Measurements from ENCODE around the gene CASKIN1.
A peak's percentile ranks its signal among the peaks of the same experiment; 100 is the strongest.
"Not testable (repeated sequence)": the region's sequence is repeated elsewhere in the genome, so short reads cannot be mapped to it uniquely, and the experiment has no call there.

Gene CASKIN1, protein sequence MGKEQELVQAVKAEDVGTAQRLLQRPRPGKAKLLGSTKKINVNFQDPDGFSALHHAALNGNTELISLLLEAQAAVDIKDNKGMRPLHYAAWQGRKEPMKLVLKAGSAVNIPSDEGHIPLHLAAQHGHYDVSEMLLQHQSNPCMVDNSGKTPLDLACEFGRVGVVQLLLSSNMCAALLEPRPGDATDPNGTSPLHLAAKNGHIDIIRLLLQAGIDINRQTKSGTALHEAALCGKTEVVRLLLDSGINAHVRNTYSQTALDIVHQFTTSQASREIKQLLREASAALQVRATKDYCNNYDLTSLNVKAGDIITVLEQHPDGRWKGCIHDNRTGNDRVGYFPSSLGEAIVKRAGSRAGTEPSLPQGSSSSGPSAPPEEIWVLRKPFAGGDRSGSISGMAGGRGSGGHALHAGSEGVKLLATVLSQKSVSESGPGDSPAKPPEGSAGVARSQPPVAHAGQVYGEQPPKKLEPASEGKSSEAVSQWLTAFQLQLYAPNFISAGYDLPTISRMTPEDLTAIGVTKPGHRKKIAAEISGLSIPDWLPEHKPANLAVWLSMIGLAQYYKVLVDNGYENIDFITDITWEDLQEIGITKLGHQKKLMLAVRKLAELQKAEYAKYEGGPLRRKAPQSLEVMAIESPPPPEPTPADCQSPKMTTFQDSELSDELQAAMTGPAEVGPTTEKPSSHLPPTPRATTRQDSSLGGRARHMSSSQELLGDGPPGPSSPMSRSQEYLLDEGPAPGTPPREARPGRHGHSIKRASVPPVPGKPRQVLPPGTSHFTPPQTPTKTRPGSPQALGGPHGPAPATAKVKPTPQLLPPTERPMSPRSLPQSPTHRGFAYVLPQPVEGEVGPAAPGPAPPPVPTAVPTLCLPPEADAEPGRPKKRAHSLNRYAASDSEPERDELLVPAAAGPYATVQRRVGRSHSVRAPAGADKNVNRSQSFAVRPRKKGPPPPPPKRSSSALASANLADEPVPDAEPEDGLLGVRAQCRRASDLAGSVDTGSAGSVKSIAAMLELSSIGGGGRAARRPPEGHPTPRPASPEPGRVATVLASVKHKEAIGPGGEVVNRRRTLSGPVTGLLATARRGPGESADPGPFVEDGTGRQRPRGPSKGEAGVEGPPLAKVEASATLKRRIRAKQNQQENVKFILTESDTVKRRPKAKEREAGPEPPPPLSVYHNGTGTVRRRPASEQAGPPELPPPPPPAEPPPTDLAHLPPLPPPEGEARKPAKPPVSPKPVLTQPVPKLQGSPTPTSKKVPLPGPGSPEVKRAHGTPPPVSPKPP (N-terminal part only)

DNA sequence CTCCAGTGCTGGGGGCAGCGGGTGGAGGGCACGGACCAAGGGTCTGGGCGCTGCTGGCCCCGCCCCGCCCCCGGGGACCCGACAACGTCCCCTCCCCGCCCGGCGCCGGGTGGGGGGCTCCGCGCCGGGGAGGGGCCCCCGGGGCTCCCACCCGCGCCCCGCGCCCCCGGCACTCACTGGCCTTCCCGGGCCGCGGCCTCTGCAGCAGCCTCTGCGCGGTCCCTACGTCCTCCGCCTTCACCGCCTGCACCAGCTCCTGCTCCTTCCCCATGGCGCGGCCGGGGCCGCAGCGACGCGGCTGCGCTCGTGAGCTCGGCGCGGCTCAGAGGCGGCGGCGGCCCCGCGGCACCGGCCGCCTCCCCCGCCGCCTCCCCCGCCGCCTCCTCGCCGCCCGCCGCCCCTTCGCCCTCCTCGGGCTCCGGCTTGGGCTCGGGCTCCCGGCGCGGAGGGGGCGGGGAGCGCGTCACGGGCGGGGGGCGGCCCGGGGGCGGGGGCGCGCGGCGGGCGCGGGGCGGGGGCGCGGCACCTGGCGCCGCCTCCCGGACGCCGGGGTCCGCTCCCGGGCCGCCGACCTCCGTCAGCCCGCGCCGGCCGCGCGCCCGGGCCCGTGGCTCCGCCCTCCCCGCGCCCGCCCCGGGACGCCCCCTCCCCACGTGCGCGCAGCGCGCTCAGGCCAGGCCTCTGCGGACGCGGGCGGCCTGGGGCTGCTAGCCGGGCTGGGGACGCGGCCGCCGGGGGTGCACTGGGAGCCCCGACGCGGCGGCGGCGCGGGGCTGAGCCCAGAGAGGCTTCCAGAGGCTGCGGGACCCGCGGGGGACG lies at the start of gene CASKIN1:
Gene CASKIN1, minus strand, starts transcription at position 444 of the 819 bp plus-strand sequence. Its CDS starts 173 bp downstream, at position 271.
- H3K36me3 ChIP-seq (ENCODE audit: control insufficient read depth in 5 of 5, insufficient read depth in 5 of 5, low read length in 5 of 5) = no peaks in the 10 kb centered on the region
- H3K27me3 ChIP-seq (ENCODE audit: control insufficient read depth in 5 of 5, insufficient read depth in 4 of 5, low read length in 5 of 5) = peaks cover 29 to 46% (median 38%) of the 10 kb centered on the region in 5 donors
- peaks cover 0 to 10% (median 6%) of the 10 kb centered on the region in 5 donors for H3K4me1 ChIP-seq (ENCODE audit: control insufficient read depth in 5 of 5, insufficient read depth in 5 of 5, low read length in 5 of 5)
- no peaks in the 10 kb centered on the region for H3K9me3 ChIP-seq (ENCODE audit: control insufficient read depth in 5 of 5, low read length in 5 of 5)
- no peak within 1 kb of the TSS for H3K9ac ChIP-seq (ENCODE audit: low read length in 5 of 5)
- H3K4me3 ChIP-seq (ENCODE audit: low read depth in 1 of 5, low read length in 5 of 5) = peak within 1 kb of the TSS in 2 of 5 donors; percentile 26 to 31
- no peak within 1 kb of the TSS for H3K27ac ChIP-seq (ENCODE audit: low read depth, low read length)

DNA sequence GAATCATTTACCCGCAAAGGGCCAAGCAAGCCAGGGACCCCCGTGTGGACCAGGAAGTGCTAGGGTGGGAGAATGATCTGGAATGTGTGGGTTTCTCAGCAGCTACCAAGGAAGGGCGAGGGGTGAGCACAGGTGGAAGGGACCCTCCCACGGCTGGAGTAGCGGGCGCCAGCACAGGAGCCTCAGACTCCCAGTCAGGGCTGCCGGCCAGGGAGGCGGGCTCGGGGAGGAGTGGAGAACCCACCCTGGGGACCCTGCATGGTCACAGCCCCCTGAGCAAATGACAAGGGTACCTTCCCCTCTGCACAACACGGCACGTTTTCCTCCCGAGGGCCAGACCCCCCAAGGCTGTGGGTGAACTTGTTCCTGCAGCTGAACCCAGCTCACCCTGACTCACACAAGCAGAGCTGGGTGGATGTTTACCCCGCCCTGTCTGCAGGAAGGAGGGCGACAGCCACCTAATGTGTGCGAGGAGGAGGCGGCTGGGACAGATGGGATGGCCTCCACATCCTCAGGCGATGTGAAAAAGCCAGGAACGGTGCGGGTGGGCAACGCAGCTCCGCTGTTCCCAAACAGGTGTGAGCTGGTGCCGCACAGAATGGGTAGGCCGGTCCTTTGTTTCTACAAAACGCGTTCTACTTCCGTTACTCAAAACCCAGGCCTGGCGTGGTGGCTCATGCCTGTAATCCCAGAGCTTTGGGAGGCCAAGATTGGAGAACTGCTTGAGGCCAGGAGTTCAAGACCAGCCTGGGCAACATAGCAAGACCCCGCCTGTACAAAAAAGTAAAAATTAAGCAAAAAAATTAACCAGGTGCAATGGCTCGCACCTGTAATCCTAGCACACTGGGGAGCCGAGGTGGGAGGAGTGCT lies 48.8 kb upstream of the CASKIN1 start:
- Histone ChIP-seq H3K27ac (ENCODE audit: low read depth, low read length) (no peak overlapping the region), H3K9ac (ENCODE audit: low read length in 5 of 5) (no peak overlapping the region), H3K27me3 (ENCODE audit: control insufficient read depth in 5 of 5, insufficient read depth in 4 of 5, low read length in 5 of 5) (no peaks in the 10 kb centered on the region), H3K4me3 (ENCODE audit: low read depth in 1 of 5, low read length in 5 of 5) (no peak overlapping the region), H3K9me3 (ENCODE audit: control insufficient read depth in 5 of 5, low read length in 5 of 5) (no peaks in the 10 kb centered on the region), H3K36me3 (ENCODE audit: control insufficient read depth in 5 of 5, insufficient read depth in 5 of 5, low read length in 5 of 5) (peaks cover 0 to 52% (median 44%) of the 10 kb centered on the region in 5 donors), H3K4me1 (ENCODE audit: control insufficient read depth in 5 of 5, insufficient read depth in 5 of 5, low read length in 5 of 5) (peaks cover 0 to 7% (median 3%) of the 10 kb centered on the region in 5 donors)

DNA sequence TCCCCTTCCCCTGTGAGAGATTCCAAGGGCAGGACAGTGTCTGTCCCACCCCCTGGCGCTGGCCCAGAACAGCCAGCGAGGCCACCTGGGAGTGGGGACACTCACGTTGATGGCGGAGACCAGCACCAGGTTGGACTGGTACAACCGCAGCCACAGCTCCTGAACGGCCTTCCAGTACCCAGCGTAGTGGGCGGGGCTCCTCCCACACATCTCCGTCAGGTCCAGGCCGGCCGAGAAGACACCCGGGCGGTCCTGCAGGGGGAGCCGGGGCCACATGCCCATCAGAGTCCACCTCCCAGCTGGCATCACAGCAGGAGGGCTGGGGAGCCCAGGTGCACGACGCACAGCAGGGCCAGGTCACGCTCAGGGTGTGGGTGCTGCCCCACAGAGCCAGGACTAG lies 47.9 kb upstream of the CASKIN1 start:
- Histone ChIP-seq H3K27me3 (ENCODE audit: control insufficient read depth in 5 of 5, insufficient read depth in 4 of 5, low read length in 5 of 5) (no peaks in the 10 kb centered on the region), H3K36me3 (ENCODE audit: control insufficient read depth in 5 of 5, insufficient read depth in 5 of 5, low read length in 5 of 5) (peaks cover 0 to 59% (median 50%) of the 10 kb centered on the region in 5 donors), H3K9me3 (ENCODE audit: control insufficient read depth in 5 of 5, low read length in 5 of 5) (no peaks in the 10 kb centered on the region), H3K27ac (ENCODE audit: low read depth, low read length) (no peak overlapping the region), H3K4me1 (ENCODE audit: control insufficient read depth in 5 of 5, insufficient read depth in 5 of 5, low read length in 5 of 5) (peaks cover 0 to 4% (median 0%) of the 10 kb centered on the region in 5 donors), H3K9ac (ENCODE audit: low read length in 5 of 5) (no peak overlapping the region), H3K4me3 (ENCODE audit: low read depth in 1 of 5, low read length in 5 of 5) (no peak overlapping the region)

DNA sequence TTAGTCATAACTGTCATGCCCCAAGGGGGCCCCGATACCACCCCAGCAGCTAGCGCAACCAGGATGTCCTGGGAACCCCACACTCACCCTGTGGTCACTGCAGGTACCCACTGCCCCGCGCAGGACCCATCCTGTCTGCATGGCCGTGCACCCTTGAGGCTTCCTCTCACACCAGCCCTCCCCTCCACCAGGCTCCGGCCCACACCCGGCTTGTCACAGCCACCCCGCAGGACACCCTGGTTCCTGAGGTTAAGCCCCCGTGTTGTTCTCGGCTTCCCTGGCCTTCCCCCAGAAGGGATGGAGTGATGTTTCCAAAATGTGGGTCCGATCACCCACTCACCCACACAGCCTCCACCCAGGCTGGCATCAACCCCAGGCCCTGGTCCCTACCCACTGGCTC lies 47.4 kb upstream of the CASKIN1 start:
- Histone ChIP-seq H3K9ac (ENCODE audit: low read length in 5 of 5) (no peak overlapping the region), H3K36me3 (ENCODE audit: control insufficient read depth in 5 of 5, insufficient read depth in 5 of 5, low read length in 5 of 5) (peaks cover 0 to 60% (median 50%) of the 10 kb centered on the region in 5 donors), H3K27ac (ENCODE audit: low read depth, low read length) (no peak overlapping the region)

DNA sequence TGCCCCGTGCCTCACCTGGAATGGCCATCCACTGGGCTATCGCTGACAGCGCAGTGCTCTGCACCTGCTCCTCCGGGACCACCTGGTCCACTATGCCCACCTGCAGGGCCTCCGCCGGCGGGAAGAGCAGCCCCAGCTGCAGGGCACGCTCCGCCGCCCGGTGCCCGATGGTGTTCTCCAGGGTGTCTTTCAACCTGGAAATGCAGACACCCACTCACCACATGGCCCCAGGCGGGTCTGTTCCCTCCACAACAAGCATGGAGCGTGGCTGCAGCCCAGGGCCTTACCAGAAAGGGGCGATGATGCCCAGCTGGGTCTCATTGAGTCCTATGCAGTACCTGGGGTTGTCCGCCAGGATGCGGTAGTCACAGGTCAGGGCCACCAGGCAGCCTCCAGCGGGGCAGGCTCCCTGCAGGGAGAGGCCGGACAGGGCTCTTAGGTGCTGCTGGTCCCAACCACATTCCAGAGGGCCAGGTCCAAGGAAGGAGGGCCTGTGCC lies 46.7 kb upstream of the CASKIN1 start:
- Histone ChIP-seq H3K9me3 (ENCODE audit: control insufficient read depth in 5 of 5, low read length in 5 of 5) (no peaks in the 10 kb centered on the region), H3K4me1 (ENCODE audit: control insufficient read depth in 5 of 5, insufficient read depth in 5 of 5, low read length in 5 of 5) (peaks cover 0 to 3% (median 0%) of the 10 kb centered on the region in 5 donors), H3K9ac (ENCODE audit: low read length in 5 of 5) (no peak overlapping the region), H3K27me3 (ENCODE audit: control insufficient read depth in 5 of 5, insufficient read depth in 4 of 5, low read length in 5 of 5) (no peaks in the 10 kb centered on the region), H3K36me3 (ENCODE audit: control insufficient read depth in 5 of 5, insufficient read depth in 5 of 5, low read length in 5 of 5) (peaks cover 0 to 57% (median 50%) of the 10 kb centered on the region in 5 donors), H3K4me3 (ENCODE audit: low read depth in 1 of 5, low read length in 5 of 5) (no peak overlapping the region), H3K27ac (ENCODE audit: low read depth, low read length) (no peak overlapping the region)

More for the DNA sequence above, 47.4 kb upstream of the CASKIN1 start:
- H3K9me3 ChIP-seq (ENCODE audit: control insufficient read depth in 5 of 5, low read length in 5 of 5) = no peaks in the 10 kb centered on the region
- peaks cover 0 to 4% (median 2%) of the 10 kb centered on the region in 5 donors for H3K4me1 ChIP-seq (ENCODE audit: control insufficient read depth in 5 of 5, insufficient read depth in 5 of 5, low read length in 5 of 5)
- H3K27me3 ChIP-seq (ENCODE audit: control insufficient read depth in 5 of 5, insufficient read depth in 4 of 5, low read length in 5 of 5) = no peaks in the 10 kb centered on the region
- no peak overlapping the region for H3K4me3 ChIP-seq (ENCODE audit: low read depth in 1 of 5, low read length in 5 of 5)

DNA sequence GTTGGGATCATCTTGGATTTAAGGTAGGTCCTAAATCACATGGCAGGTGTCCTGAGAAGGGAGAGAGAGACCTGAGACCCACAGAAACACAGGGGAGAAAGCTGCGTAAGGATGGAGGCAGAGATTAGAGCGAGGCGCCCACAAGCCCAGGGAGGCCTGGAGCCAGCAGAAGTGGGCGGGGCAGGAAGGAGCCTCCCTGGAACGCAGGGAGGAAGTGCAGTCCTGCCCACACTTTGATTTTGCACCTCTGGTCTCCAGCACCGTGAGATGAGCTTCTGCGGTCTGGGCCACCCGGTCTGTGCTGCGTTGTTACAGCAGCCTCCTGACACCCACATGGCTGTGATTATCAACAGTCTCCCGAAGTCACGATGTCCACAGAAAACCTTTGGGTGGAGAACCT lies 46.2 kb upstream of the CASKIN1 start:
- no peak overlapping the region for H3K27ac ChIP-seq (ENCODE audit: low read depth, low read length)
- H3K4me3 ChIP-seq (ENCODE audit: low read depth in 1 of 5, low read length in 5 of 5) = no peak overlapping the region
- no peaks in the 10 kb centered on the region for H3K27me3 ChIP-seq (ENCODE audit: control insufficient read depth in 5 of 5, insufficient read depth in 4 of 5, low read length in 5 of 5)
- peaks cover 0 to 6% (median 2%) of the 10 kb centered on the region in 5 donors for H3K4me1 ChIP-seq (ENCODE audit: control insufficient read depth in 5 of 5, insufficient read depth in 5 of 5, low read length in 5 of 5)
- H3K36me3 ChIP-seq (ENCODE audit: control insufficient read depth in 5 of 5, insufficient read depth in 5 of 5, low read length in 5 of 5) = peaks cover 0 to 57% (median 50%) of the 10 kb centered on the region in 5 donors
- no peak overlapping the region for H3K9ac ChIP-seq (ENCODE audit: low read length in 5 of 5)
- H3K9me3 ChIP-seq (ENCODE audit: control insufficient read depth in 5 of 5, low read length in 5 of 5) = no peaks in the 10 kb centered on the region

DNA sequence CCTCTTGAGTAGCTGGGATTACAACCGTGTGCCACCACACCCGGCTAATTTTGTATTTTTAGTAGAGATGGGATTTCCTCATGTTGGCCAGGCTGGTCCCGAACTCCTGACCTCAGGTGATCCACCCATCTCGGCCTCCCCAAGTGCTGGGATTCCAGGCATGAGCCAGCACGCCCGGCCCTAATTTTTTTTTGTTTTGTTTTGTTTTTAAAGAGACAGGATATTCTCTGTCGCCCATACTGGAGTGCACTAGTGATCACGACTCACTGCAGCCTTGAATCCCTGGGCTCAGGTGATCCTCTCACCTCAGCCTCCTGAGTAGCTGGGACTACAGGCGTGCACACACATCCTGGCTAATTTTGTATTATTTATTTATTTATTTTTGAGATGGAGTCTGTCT lies 43.9 kb upstream of the CASKIN1 start:
- H3K4me1 ChIP-seq (ENCODE audit: control insufficient read depth in 5 of 5, insufficient read depth in 5 of 5, low read length in 5 of 5) = peaks cover 0 to 23% (median 17%) of the 10 kb centered on the region in 5 donors
- peaks cover 0 to 48% (median 43%) of the 10 kb centered on the region in 5 donors for H3K36me3 ChIP-seq (ENCODE audit: control insufficient read depth in 5 of 5, insufficient read depth in 5 of 5, low read length in 5 of 5)
- H3K4me3 ChIP-seq (ENCODE audit: low read depth in 1 of 5, low read length in 5 of 5); H3K9me3 ChIP-seq (ENCODE audit: control insufficient read depth in 5 of 5, low read length in 5 of 5); H3K27ac ChIP-seq (ENCODE audit: low read depth, low read length); H3K9ac ChIP-seq (ENCODE audit: low read length in 5 of 5): not testable (repeated sequence)
- H3K27me3 ChIP-seq (ENCODE audit: control insufficient read depth in 5 of 5, insufficient read depth in 4 of 5, low read length in 5 of 5) = peaks cover 0 to 15% (median 8%) of the 10 kb centered on the region in 5 donors

DNA sequence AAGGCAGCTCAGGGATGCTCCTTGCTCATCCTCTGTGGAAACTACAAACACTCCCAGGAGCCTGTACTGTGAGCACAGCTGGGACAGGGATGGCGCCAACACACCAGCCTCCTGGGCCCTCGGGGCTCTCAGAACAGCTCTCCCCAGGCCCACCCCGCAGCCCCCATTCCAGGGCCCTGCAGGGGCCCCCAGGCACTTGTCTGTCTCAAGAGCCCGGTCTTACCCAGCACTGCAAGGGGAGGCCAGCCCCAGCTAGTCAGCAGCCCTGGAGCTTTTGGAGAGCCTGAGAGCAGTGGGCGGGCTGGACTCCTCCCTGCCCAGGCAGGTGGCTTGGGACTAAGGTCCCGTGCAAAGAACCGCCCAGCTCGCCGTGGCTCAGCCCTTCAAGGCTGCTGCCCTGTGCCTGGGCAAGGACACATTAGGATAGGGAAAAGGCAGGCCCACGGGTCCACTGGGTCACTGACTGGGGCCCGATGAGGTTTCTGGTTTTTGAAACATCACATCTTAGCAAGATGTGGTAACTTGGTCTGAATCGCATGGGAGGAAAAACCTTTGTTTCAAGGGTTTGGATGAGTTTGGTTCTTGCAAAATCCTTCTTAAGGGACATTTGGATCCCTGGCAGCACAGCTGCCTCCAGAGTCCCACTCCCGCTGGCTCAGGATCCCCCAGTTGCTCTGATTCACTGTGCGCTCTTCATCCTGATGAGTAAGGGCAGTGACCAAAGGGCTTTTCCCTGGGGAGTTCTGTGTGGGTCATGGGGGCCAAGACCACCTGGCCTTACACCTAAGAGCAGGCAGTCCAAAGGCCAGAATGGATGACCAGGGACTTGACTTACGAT lies 42.7 kb upstream of the CASKIN1 start:
- Histone ChIP-seq H3K27ac (ENCODE audit: low read depth, low read length) (no peak overlapping the region), H3K9me3 (ENCODE audit: control insufficient read depth in 5 of 5, low read length in 5 of 5) (no peaks in the 10 kb centered on the region), H3K4me1 (ENCODE audit: control insufficient read depth in 5 of 5, insufficient read depth in 5 of 5, low read length in 5 of 5) (peaks cover 0 to 23% (median 17%) of the 10 kb centered on the region in 5 donors), H3K36me3 (ENCODE audit: control insufficient read depth in 5 of 5, insufficient read depth in 5 of 5, low read length in 5 of 5) (peaks cover 0 to 48% (median 42%) of the 10 kb centered on the region in 5 donors), H3K4me3 (ENCODE audit: low read depth in 1 of 5, low read length in 5 of 5) (no peak overlapping the region), H3K9ac (ENCODE audit: low read length in 5 of 5) (no peak overlapping the region), H3K27me3 (ENCODE audit: control insufficient read depth in 5 of 5, insufficient read depth in 4 of 5, low read length in 5 of 5) (peaks cover 0 to 18% (median 8%) of the 10 kb centered on the region in 5 donors)
